DOHH2 (cell line): ENCODE data around the gene C16orf89.

Experiments
- H3F3A ChIP-seq: fragments of 200-600 bp; sonication (generic), shearing (Covaris generic); 2 replicates; pipeline ENCODE4 v1.6.0; 2016; ENCODE audit warnings: antibody characterized with exemption, mild to moderate bottlenecking; ENCODE audit not compliant: control insufficient read depth, insufficient read depth
- H3K27ac ChIP-seq: fragments of 200-600 bp; sonication (generic); 2 replicates; pipeline ENCODE4 v1.5.1; 2014; ENCODE audit warnings: low read depth, mild to moderate bottlenecking, low read length, moderate library complexity
- H3K27me3 ChIP-seq: fragments of 200-600 bp; sonication (generic); 2 replicates; pipeline ENCODE4 v1.6.1; 2014; ENCODE audit warnings: mild to moderate bottlenecking, low read length, mixed read lengths; ENCODE audit not compliant: control insufficient read depth
- H3K36me3 ChIP-seq: fragments of 200-600 bp; sonication (generic); 2 replicates; pipeline ENCODE4 v1.6.1; 2014; ENCODE audit warnings: mild to moderate bottlenecking, low read length, moderate library complexity, mixed read lengths; ENCODE audit not compliant: control insufficient read depth
- H3K4me1 ChIP-seq: fragments of 200-600 bp; sonication (generic); 2 replicates; pipeline ENCODE4 v1.6.1; 2014; ENCODE audit warnings: mild to moderate bottlenecking, low read length, mixed read lengths; ENCODE audit not compliant: control insufficient read depth
- H3K4me2 ChIP-seq: fragments of 200-600 bp; sonication (generic); 2 replicates; pipeline ENCODE4 v1.6.0; 2014; ENCODE audit warnings: mild to moderate bottlenecking, low read length, moderate library complexity
- H3K4me3 ChIP-seq: fragments of 200-600 bp; sonication (generic); 2 replicates; pipeline ENCODE4 v1.5.1; 2014; ENCODE audit warnings: mild to moderate bottlenecking, low read length, mixed read lengths
- H3K79me2 ChIP-seq: fragments of 200-600 bp; sonication (generic); 2 replicates; pipeline ENCODE4 v1.6.1; 2014; ENCODE audit warnings: mild to moderate bottlenecking, low read length, mixed read lengths; ENCODE audit not compliant: control insufficient read depth
- H3K9me2 ChIP-seq: fragments of 200-600 bp; sonication (generic); replicated peaks from 2 replicates; pipeline ENCODE4 v1.6.1; 2014; ENCODE audit warnings: mild to moderate bottlenecking, low read length, mixed read lengths; ENCODE audit not compliant: control insufficient read depth
- H3K9me3 ChIP-seq: fragments of 200-600 bp; sonication (generic); 2 replicates; pipeline ENCODE4 v1.6.1; 2014; ENCODE audit warnings: antibody characterized with exemption, low read length, mixed read lengths; ENCODE audit not compliant: control insufficient read depth, insufficient read depth
- H4K20me1 ChIP-seq: fragments of 200-600 bp; sonication (generic); 2 replicates; pipeline ENCODE4 v1.6.0; 2014; ENCODE audit warnings: low read depth, mild to moderate bottlenecking, antibody characterized with exemption, low read length, moderate library complexity; ENCODE audit not compliant: control insufficient read depth, insufficient read depth
- CTCF ChIP-seq: fragments of 200-600 bp; sonication (generic); IDR thresholded peaks from one replicate; pipeline ENCODE4 v1.5.1; 2014; ENCODE audit warnings: antibody characterized with exemption, mild to moderate bottlenecking, low read depth, low read length; ENCODE audit not compliant: poor library complexity, severe bottlenecking
- EZH2phosphoT487 ChIP-seq: fragments of 200-600 bp; sonication (generic); IDR thresholded peaks from 2 replicates; pipeline ENCODE4 v1.6.1; 2017; ENCODE audit warnings: borderline replicate concordance, mild to moderate bottlenecking, antibody characterized with exemption, low read length, moderate library complexity, mixed read lengths

Gene C16orf89

GRCh38 chr16:5032748-5033167, 33.0 kb downstream of the C16orf89 start:
- peaks cover 33% of the 10 kb centered on the region for H3K4me1 ChIP-seq
- H3K36me3 ChIP-seq = no peaks in the 10 kb centered on the region
- TF ChIP-seq CTCF (no peak), EZH2phosphoT487 (no peak)
- no peaks in the 10 kb centered on the region for H3F3A ChIP-seq
- H3K9me2 ChIP-seq = no peaks in the 10 kb centered on the region
- H3K79me2 ChIP-seq = peaks cover 8% of the 10 kb centered on the region
- no peaks in the 10 kb centered on the region for H4K20me1 ChIP-seq
- H3K9me3 ChIP-seq = no peaks in the 10 kb centered on the region
- peak overlapping the region; percentile 82 for H3K4me3 ChIP-seq
- no peak overlapping the region for H3K27ac ChIP-seq
- H3K4me2 ChIP-seq = peak overlapping the region; percentile 84
- no peaks in the 10 kb centered on the region for H3K27me3 ChIP-seq

- H3K9me3 ChIP-seq = no peaks in the 10 kb centered on the region
- no peaks in the 10 kb centered on the region for H4K20me1 ChIP-seq
- H3K9me2 ChIP-seq = no peaks in the 10 kb centered on the region
- H3K27ac ChIP-seq = no peak overlapping the region
- H3K4me2 ChIP-seq = no peak overlapping the region
- H3K4me1 ChIP-seq = peaks cover 26% of the 10 kb centered on the region
- no peaks in the 10 kb centered on the region for H3K27me3 ChIP-seq
- peaks cover 8% of the 10 kb centered on the region for H3K79me2 ChIP-seq
- H3K36me3 ChIP-seq = no peaks in the 10 kb centered on the region
- no peak overlapping the region for H3K4me3 ChIP-seq
- TF ChIP-seq CTCF (no peak), EZH2phosphoT487 (no peak)
- no peaks in the 10 kb centered on the region for H3F3A ChIP-seq
These were observed 34.2 kb downstream of the C16orf89 start for GRCh38 chr16:5031601-5032000.

GRCh38 chr16:5030251-5030870, 35.4 kb downstream of the C16orf89 start:
- H3K9me2 ChIP-seq = no peaks in the 10 kb centered on the region
- H4K20me1 ChIP-seq = no peaks in the 10 kb centered on the region
- peaks cover 8% of the 10 kb centered on the region for H3K79me2 ChIP-seq
- H3K27me3 ChIP-seq = no peaks in the 10 kb centered on the region
- no peak overlapping the region for H3K27ac ChIP-seq
- no peaks in the 10 kb centered on the region for H3K36me3 ChIP-seq
- H3K4me3 ChIP-seq = no peak overlapping the region
- no peaks in the 10 kb centered on the region for H3F3A ChIP-seq
- H3K4me1 ChIP-seq = peaks cover 17% of the 10 kb centered on the region
- H3K4me2 ChIP-seq = no peak overlapping the region
- TF ChIP-seq CTCF (no peak), EZH2phosphoT487 (no peak)
- H3K9me3 ChIP-seq = no peaks in the 10 kb centered on the region
